NT2/D1 (cell line): Measurements from ENCODE around the gene TNFAIP1.

Experiments
- SUZ12 ChIP-seq: IDR thresholded peaks from 2 replicates; pipeline ENCODE4 v1.6.1; 2011; ENCODE audit not compliant: insufficient read length, insufficient read depth; ENCODE audit errors: extremely low read depth
- YY1 ChIP-seq: IDR thresholded peaks from 2 replicates; pipeline ENCODE4 v1.6.1; 2011; ENCODE audit not compliant: insufficient read length, insufficient read depth
- ZNF274 ChIP-seq: IDR thresholded peaks from 2 replicates; pipeline ENCODE4 v1.6.1; 2011; ENCODE audit warnings: mild to moderate bottlenecking, low read depth, low read length

DNA sequence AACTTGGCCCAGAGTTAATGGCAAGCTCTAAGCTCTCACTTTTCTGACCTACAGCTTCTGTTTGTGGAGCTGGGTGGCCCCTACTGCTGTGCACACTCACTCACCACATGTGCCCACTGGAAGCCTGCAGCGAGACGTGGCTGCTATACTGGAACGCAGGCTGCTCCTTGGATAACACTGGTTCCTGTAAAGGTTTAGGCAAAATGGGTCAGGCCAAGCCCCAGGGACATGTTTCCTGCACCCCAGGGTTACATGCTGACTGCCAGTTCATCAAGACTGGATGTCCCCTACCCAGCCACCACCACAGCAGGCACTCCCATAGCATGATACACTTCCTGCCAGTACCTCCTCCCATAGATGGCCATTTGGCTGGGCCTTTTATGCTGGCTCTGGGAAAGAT, 13.4 kb downstream of the TNFAIP1 start:
- TF ChIP-seq YY1 (no peak), SUZ12 (no peak), ZNF274 (no peak)
